ENCODE measurements around the gene NPR2. TPM values are rescaled to one million over a fixed set of nuclear protein-coding genes. Genes with fewer than 3 reads are reported as not detected.

NPR2 gene
- total RNA-seq, 1 experiment from 2014 or later: 10.1 TPM

DNA sequence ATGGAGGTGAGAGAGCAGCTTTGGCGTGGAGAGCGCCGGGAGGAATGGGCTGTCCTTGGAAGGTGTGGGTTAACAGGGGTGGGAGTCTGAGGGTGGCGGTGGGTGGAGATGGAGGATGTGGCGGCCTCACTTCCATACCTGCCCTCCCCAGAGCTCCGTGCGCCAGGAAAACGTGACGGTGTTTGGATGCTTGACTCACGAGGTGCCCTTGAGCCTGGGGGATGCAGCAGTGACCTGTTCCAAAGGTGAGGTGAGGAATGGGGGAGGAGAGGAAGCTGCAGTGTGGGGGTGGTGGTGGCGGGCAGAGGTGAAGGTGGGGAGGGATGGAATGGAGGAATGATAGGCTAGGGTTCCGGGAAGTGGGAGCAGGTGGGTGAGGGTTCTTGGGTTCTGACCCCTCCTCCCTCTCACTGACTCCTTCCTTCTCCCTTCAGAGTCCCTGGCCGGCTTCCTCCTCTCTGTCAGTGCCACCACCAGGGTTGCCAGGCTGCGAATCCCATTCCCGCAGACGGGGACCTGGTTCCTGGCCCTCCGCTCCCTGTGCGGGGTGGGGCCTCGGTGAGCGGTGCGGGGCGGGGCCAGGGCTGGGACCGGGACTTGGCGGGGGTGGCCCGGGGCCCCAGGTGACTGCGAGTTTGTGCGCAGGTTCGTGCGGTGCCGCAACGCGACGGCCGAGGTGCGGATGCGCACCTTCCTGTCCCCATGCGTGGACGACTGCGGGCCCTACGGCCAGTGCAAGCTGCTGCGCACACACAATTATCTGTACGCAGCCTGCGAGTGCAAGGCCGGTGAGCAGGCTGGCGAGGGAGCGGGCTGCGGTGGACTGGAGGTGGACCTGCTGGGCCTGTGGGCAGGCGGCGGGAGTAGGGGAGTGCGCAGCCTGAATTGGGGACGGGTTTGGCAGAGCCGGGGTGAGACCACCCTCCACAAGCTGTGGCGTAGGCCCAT lies 54.7 kb downstream of the NPR2 start (continued):
- TF ChIP-seq, protein P1, sequence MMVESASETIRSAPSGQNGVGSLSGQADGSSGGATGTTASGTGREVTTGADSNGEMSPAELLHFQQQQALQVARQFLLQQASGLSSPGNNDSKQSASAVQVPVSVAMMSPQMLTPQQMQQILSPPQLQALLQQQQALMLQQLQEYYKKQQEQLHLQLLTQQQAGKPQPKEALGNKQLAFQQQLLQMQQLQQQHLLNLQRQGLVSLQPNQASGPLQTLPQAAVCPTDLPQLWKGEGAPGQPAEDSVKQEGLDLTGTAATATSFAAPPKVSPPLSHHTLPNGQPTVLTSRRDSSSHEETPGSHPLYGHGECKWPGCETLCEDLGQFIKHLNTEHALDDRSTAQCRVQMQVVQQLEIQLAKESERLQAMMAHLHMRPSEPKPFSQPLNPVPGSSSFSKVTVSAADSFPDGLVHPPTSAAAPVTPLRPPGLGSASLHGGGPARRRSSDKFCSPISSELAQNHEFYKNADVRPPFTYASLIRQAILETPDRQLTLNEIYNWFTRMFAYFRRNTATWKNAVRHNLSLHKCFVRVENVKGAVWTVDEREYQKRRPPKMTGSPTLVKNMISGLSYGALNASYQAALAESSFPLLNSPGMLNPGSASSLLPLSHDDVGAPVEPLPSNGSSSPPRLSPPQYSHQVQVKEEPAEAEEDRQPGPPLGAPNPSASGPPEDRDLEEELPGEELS (CRISPR knock-in tag; IDR thresholded peaks at IDR 0.05): no peak
- TF ChIP-seq ETV6 (CRISPR knock-in tag; IDR thresholded peaks at IDR 0.05) (peak; percentile 61; the same call in 1 of the 2 replicates), NR3C1 (CRISPR knock-in tag; conservative IDR thresholded peaks at IDR 0.05; ENCODE audit: low read depth) (no peak), JUN (CRISPR knock-in tag; IDR thresholded peaks at IDR 0.05) (no peak), ZNF138 (CRISPR knock-in tag; conservative IDR thresholded peaks at IDR 0.05) (no peak), TCF7 (CRISPR knock-in tag; IDR thresholded peaks at IDR 0.05; ENCODE audit: low read depth) (no peak), CBFB (CRISPR knock-in tag; IDR thresholded peaks at IDR 0.05; ENCODE audit: low read depth) (no peak), KAT7 (CRISPR knock-in tag; IDR thresholded peaks at IDR 0.05; ENCODE audit: borderline replicate concordance) (no peak)
- TF ChIP-seq, protein P2, sequence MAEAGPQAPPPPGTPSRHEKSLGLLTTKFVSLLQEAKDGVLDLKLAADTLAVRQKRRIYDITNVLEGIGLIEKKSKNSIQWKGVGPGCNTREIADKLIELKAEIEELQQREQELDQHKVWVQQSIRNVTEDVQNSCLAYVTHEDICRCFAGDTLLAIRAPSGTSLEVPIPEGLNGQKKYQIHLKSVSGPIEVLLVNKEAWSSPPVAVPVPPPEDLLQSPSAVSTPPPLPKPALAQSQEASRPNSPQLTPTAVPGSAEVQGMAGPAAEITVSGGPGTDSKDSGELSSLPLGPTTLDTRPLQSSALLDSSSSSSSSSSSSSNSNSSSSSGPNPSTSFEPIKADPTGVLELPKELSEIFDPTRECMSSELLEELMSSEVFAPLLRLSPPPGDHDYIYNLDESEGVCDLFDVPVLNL (CRISPR knock-in tag; IDR thresholded peaks at IDR 0.05; ENCODE audit: borderline replicate concordance, low read depth): no peak
- TF ChIP-seq, protein P3, sequence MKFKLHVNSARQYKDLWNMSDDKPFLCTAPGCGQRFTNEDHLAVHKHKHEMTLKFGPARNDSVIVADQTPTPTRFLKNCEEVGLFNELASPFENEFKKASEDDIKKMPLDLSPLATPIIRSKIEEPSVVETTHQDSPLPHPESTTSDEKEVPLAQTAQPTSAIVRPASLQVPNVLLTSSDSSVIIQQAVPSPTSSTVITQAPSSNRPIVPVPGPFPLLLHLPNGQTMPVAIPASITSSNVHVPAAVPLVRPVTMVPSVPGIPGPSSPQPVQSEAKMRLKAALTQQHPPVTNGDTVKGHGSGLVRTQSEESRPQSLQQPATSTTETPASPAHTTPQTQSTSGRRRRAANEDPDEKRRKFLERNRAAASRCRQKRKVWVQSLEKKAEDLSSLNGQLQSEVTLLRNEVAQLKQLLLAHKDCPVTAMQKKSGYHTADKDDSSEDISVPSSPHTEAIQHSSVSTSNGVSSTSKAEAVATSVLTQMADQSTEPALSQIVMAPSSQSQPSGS (CRISPR knock-in tag; IDR thresholded peaks at IDR 0.05; ENCODE audit: borderline replicate concordance, low read depth): no peak

DNA sequence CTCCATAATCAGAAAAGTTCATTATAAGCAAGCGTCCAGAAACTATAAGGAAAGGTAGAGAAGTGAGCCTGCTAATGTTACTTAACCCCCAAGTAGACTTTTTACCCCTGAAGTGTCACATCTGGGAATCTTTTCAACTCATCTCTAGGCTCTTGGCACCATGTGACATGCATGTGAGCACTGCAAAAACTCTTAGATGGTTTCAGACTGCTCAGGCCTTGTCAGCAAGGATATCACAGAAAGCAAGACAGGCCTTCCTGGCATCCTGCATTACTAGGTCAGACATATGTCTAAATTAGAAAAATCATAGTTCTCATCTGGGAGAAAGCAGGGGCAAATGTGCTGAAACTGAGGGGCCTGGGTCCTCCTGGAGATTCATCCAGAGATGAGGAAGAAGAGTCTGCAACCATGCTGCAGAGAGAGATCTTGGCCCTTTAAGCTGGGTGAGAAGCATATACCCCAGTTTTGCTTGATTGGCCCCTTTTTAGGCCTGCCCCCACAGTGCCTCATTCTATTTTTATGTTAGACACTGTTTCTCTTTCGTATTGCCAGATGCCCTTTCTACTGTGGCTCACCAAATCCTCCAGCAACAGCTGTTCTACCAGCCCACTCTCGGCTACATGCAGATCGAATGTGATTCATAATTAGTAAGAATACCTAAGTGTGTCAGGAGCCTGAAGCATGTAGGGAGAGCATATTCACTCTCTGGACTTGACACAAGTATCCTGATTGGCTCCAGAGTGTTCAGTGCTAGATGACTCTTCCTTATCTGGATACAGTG lies 56.6 kb downstream of the NPR2 start:
- ATAC-seq: no peak
- H3K9me3 Mint-ChIP-seq: no peaks in the 10 kb centered on the region
- peak overlapping the region; percentile 65; the same call in 1 of the 2 replicates for H3K4me3 Mint-ChIP-seq
- no peak for DNase-seq (ENCODE audit: low spot score)
- H3K27ac Mint-ChIP-seq: no peak overlapping the region
- peaks cover 35% of the 10 kb centered on the region for H3K27me3 Mint-ChIP-seq (ENCODE audit: low read depth)
- H3K36me3 Mint-ChIP-seq: peaks cover 4% of the 10 kb centered on the region; the same call in 1 of the 2 replicates
- TF ChIP-seq, protein P4, sequence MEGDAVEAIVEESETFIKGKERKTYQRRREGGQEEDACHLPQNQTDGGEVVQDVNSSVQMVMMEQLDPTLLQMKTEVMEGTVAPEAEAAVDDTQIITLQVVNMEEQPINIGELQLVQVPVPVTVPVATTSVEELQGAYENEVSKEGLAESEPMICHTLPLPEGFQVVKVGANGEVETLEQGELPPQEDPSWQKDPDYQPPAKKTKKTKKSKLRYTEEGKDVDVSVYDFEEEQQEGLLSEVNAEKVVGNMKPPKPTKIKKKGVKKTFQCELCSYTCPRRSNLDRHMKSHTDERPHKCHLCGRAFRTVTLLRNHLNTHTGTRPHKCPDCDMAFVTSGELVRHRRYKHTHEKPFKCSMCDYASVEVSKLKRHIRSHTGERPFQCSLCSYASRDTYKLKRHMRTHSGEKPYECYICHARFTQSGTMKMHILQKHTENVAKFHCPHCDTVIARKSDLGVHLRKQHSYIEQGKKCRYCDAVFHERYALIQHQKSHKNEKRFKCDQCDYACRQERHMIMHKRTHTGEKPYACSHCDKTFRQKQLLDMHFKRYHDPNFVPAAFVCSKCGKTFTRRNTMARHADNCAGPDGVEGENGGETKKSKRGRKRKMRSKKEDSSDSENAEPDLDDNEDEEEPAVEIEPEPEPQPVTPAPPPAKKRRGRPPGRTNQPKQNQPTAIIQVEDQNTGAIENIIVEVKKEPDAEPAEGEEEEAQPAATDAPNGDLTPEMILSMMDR (IDR thresholded peaks at IDR 0.05): no peak
- ChIA-PET CTCF (interaction anchor here (0.9 to 3.7 kb wide), 4 partner anchors 13 to 34 kb away, joined by 3 to 32 read pairs (median 13); no protein-coding TSS in a partner anchor), POLR2A (no interaction called here)
- H3K4me1 Mint-ChIP-seq: peaks cover 27% of the 10 kb centered on the region

DNA sequence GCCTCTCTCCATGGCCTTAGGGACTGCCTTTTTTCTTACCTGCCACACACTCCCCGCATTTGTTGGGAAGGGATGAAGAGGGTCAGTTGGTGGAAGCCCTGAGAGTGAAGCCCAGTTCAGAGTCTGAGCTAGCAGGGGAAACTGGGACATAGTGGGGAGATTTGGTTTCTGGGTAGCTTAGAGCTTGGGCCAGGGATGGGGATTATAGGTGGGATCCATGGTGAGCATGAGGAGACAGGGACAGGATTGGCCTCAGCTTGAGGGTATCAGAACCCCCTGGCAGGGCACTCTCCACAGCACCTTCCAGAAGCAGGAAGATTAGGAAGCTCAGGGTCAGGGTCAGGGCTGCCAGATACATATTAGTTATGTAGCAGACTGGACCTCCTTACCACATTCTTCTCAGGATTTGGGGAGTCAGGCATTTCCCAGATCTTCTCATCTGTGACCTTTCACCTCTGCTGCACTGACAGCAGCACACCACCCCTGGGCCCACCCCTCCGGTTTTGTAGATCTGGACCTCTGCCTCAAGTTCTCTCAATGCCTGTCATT lies 61.0 kb downstream of the NPR2 start:
- DNase-seq (ENCODE audit: low spot score) (no peak), ATAC-seq (no peak)
- peaks cover 30% of the 10 kb centered on the region for H3K27me3 Mint-ChIP-seq (ENCODE audit: low read depth)
- no peaks in the 10 kb centered on the region for H3K4me1 Mint-ChIP-seq
- ChIA-PET CTCF (interaction anchor here (2.4 kb wide), 1 partner anchor 62 kb away, joined by 7 read pairs; no protein-coding TSS in a partner anchor), POLR2A (no interaction called here)
- H3K4me3 Mint-ChIP-seq: no peak overlapping the region
- H3K36me3 Mint-ChIP-seq: peaks cover 3% of the 10 kb centered on the region; the same call in 1 of the 2 replicates
- H3K9me3 Mint-ChIP-seq: no peaks in the 10 kb centered on the region
- H3K27ac Mint-ChIP-seq: no peak overlapping the region
- TF ChIP-seq, protein P5, sequence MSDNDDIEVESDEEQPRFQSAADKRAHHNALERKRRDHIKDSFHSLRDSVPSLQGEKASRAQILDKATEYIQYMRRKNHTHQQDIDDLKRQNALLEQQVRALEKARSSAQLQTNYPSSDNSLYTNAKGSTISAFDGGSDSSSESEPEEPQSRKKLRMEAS (CRISPR knock-in tag; IDR thresholded peaks at IDR 0.05): no peak
- TF ChIP-seq, protein P6, sequence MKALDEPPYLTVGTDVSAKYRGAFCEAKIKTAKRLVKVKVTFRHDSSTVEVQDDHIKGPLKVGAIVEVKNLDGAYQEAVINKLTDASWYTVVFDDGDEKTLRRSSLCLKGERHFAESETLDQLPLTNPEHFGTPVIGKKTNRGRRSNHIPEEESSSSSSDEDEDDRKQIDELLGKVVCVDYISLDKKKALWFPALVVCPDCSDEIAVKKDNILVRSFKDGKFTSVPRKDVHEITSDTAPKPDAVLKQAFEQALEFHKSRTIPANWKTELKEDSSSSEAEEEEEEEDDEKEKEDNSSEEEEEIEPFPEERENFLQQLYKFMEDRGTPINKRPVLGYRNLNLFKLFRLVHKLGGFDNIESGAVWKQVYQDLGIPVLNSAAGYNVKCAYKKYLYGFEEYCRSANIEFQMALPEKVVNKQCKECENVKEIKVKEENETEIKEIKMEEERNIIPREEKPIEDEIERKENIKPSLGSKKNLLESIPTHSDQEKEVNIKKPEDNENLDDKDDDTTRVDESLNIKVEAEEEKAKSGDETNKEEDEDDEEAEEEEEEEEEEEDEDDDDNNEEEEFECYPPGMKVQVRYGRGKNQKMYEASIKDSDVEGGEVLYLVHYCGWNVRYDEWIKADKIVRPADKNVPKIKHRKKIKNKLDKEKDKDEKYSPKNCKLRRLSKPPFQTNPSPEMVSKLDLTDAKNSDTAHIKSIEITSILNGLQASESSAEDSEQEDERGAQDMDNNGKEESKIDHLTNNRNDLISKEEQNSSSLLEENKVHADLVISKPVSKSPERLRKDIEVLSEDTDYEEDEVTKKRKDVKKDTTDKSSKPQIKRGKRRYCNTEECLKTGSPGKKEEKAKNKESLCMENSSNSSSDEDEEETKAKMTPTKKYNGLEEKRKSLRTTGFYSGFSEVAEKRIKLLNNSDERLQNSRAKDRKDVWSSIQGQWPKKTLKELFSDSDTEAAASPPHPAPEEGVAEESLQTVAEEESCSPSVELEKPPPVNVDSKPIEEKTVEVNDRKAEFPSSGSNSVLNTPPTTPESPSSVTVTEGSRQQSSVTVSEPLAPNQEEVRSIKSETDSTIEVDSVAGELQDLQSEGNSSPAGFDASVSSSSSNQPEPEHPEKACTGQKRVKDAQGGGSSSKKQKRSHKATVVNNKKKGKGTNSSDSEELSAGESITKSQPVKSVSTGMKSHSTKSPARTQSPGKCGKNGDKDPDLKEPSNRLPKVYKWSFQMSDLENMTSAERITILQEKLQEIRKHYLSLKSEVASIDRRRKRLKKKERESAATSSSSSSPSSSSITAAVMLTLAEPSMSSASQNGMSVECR (CRISPR knock-in tag; IDR thresholded peaks at IDR 0.05; ENCODE audit: borderline replicate concordance): no peak
- TF ChIP-seq NR1H2 (CRISPR knock-in tag; IDR thresholded peaks at IDR 0.05): no peak

All from WTC11 (cell line).